ENCODE data around the gene COX10.

The COX10 gene

DNA sequence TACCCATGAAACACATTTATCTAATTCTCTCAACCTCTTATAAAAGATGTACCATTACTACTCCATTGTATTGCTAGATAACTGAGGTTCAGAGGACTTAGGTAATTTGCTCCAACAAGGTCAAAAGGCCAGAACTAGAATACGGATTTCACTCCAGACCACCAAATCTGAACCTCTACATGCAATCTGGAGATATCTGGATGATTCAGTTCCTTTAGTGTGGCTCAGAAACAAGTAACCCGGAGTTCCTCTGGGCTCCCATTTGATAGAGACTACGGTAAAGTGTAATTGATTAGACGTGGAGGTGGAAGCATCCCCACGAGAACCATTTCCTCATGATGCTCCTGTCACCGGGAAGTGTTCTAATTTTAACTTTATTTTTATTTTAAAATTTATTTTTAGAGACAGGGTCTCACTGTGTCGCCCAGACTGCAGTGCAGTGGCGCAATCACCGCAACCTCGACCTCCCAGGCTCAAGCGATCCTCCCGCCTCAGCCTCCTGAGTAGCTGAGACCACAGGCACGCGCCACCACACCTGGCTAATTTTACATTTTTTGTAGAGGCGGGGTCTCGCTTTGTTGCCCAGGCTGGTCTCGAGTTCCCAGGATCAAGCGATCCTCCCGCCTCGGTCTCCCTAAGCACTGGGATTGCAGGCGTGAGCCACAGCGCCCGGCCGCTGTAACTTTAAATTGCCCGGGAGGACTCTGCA lies 608 bp upstream of the COX10 start:
- no peak for TF ChIP-seq CTCF (IDR thresholded peaks at IDR 0.05; ENCODE audit: low read depth, low read length)
- no peak for DNase-seq (ENCODE audit: low read depth in 2 of 2)
- H3K4me3 ChIP-seq (replicated peaks in 1 of 2; ENCODE audit: low read depth in 2 of 2, low read length in 2 of 2): peak overlapping the region; percentile 96 to 100

DNA sequence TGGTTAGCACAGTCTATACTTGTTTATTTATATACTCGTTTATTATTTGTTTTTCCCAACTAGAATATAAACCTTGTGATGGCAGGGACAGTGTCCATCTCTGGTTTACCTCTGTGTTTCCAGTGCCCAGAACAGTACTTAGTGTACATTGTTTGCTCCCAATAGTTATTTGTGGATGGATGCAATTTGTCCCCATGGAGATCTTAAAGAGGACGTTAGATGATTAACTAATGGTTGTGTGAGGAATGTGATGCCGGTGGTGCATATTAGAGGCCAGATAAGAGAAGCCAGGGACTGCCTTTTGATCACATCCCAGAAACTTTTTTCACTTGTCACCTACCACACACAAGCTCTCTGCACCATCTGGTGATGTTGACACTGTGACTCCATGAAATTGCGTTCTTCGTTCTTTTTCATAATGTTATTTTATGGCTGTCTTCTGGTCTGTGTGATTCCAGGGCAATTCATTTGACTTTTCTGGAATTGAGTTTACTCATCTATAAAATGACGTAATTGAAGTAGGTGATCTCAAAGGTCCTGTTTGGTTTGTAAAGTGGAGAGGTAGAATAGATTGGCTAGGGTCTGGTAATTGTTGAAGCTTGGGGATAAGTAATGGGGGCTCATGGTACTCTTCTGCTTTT lies 1.2 kb downstream of the COX10 start:
- DNase-seq (ENCODE audit: low read depth in 2 of 2): no peak
- TF ChIP-seq CTCF (IDR thresholded peaks at IDR 0.05; ENCODE audit: low read depth, low read length): no peak
- H3K4me3 ChIP-seq (replicated peaks in 1 of 2; ENCODE audit: low read depth in 2 of 2, low read length in 2 of 2): peak overlapping the region; percentile 96 to 100

DNA sequence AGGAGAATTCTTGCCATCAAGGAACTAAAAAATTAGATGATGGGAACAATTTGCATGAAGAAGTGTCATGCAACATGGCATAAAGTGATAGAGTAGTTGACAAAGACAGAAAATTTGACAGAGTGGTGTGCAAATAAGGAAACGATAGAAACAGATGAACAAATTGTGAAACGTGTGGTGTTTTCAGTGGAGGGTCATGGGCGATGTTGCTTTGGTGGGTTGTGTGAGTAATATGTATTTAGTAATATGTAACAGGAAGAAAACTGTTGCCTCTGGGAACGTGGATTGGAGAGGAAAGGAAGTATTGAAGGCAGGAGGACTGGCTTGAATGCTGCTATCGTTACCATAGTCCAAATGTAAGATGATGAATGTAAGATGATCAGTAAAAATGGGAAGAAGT lies 3.6 kb downstream of the COX10 start:
- no peak for DNase-seq (ENCODE audit: low read depth in 2 of 2)
- H3K4me3 ChIP-seq (replicated peaks in 1 of 2; ENCODE audit: low read depth in 2 of 2, low read length in 2 of 2): no peak overlapping the region
- TF ChIP-seq CTCF (IDR thresholded peaks at IDR 0.05; ENCODE audit: low read depth, low read length): no peak

DNA sequence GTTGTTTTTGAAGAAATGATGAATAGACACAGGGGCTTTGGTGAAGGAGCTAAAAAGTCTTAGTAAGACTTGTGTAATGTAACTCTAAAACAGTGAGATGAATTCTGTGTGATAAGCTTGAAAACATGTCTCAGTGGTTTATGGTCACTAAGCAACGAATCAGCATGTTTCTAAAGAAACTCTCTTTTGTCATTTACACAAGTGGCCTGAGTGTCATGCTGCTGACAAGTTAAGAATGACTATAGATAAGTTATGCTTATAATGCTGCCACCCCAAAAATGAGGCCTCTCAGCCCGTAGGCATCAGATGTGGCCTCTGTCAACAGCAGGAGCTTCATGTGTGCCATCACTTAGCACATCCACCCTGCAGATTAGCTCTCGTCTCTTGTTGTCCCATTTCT lies 8.7 kb downstream of the COX10 start:
- peak in 1 of 2 donors; percentile 13 for DNase-seq (ENCODE audit: low read depth in 2 of 2)
- TF ChIP-seq CTCF (IDR thresholded peaks at IDR 0.05; ENCODE audit: low read depth, low read length): no peak
- H3K4me3 ChIP-seq (replicated peaks in 1 of 2; ENCODE audit: low read depth in 2 of 2, low read length in 2 of 2): no peak overlapping the region

DNA sequence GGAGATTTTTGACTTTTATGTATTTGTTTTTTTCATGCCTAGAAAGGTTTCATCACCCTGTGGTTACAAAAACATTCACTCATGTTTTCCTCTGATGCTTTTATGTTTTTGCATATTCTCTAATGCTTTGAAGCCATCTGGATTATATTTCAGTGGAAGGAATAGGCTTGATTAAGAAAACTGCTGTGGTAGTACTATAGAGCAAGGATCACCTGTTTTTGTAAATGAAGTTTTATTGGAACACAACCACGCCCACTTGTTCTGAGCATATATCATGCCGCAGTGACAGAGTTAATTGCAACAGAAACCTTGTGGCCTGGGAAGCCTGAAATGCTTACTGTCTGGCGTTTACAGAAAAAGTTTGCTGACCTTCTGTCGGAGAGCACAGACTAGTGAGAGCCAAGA lies 11.5 kb downstream of the COX10 start:
- no peak overlapping the region for H3K4me3 ChIP-seq (replicated peaks in 1 of 2; ENCODE audit: low read depth in 2 of 2, low read length in 2 of 2)
- TF ChIP-seq CTCF (IDR thresholded peaks at IDR 0.05; ENCODE audit: low read depth, low read length): no peak
- peak; percentile 4 to 19 for DNase-seq (ENCODE audit: low read depth in 2 of 2)

DNA sequence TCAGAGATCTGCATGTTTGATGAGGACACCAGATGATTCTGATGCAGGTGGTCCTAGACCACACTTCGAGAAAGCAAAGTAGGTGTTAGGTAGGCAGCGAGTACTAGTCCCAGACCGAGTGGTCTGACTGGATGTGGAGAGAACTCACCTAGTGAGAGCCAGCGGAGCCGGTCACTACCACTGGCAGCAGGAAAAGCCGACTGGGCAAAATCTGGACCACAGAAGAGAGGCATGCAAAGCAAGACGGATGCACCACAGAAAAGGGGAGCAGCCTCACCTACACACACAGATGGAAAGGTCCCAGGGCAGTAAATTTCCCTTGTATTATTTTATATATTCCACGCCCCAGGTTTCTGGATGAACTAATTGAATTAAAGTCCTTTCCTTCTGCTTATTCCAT lies 13.5 kb downstream of the COX10 start:
- H3K4me3 ChIP-seq (replicated peaks in 1 of 2; ENCODE audit: low read depth in 2 of 2, low read length in 2 of 2): no peak overlapping the region
- TF ChIP-seq CTCF (IDR thresholded peaks at IDR 0.05; ENCODE audit: low read depth, low read length): no peak
- DNase-seq (ENCODE audit: low read depth in 2 of 2): no peak
